GM12892 (cell line): ENCODE data around the gene HLA-DQA1.

Source experiments
- POLR2A ChIP-seq: IDR thresholded peaks from 2 replicates; pipeline ENCODE4 v1.6.1; 2011; ENCODE audit warnings: low read depth, low read length, control low read depth
- POLR2AphosphoS5 ChIP-seq: IDR thresholded peaks from 2 replicates; pipeline ENCODE4 v1.6.1; 2011; ENCODE audit warnings: low read depth, low read length, control low read depth
- TAF1 ChIP-seq: IDR thresholded peaks from 2 replicates; pipeline ENCODE4 v1.6.1; 2011; ENCODE audit warnings: low read depth, mild to moderate bottlenecking, control low read depth, low read length, borderline replicate concordance

GRCh38 chr6:32607263-32607987, 29.8 kb upstream of the HLA-DQA1 start:
- TF ChIP-seq TAF1 (no peak), POLR2A (peak; percentile 35), POLR2AphosphoS5 (no peak)
